Neural crest cell (in vitro differentiated cells): ENCODE measurements around the gene C1QTNF5. TPM values are rescaled to one million over a fixed set of nuclear protein-coding genes. Genes with fewer than 3 reads are reported as not detected.
A peak's percentile ranks its signal among the peaks of the same experiment; 100 is the strongest.

ENCODE experiments used
- DNase-seq: peaks from one replicate; pipeline ENCODE4 v3.0.0; 2021; ENCODE audit warnings: low read depth, mixed read lengths, low spot score
- H3K27ac Mint-ChIP-seq: one replicate; pipeline ENCODE4 v1.8.0; 2021; ENCODE audit warnings: mild to moderate bottlenecking, mixed read lengths; ENCODE audit not compliant: unreplicated experiment
- H3K27me3 Mint-ChIP-seq: 2 replicates; pipeline ENCODE4 v1.8.0; 2021; ENCODE audit warnings: low read depth, mild to moderate bottlenecking, mixed read lengths
- H3K36me3 Mint-ChIP-seq: 2 replicates; pipeline ENCODE4 v1.8.0; 2021; ENCODE audit warnings: low read depth, mild to moderate bottlenecking, mixed read lengths
- H3K4me1 Mint-ChIP-seq: 2 replicates; pipeline ENCODE4 v1.8.0; 2021; ENCODE audit warnings: mixed read lengths
- H3K4me3 Mint-ChIP-seq: one replicate; pipeline ENCODE4 v1.8.0; 2021; ENCODE audit warnings: mild to moderate bottlenecking, mixed read lengths
- H3K9me3 Mint-ChIP-seq: 2 replicates; pipeline ENCODE4 v1.8.0; 2021; ENCODE audit warnings: mixed read lengths
- total RNA-seq: library from RNA; stranded (reverse); gene quantifications from 2 replicates; pipeline ENCODE4 v1.2.1, GENCODE V29; 2021
- TF ChIP-seq, protein P1 (sequence below): fragments of 200-600 bp; sonication (generic); conservative IDR thresholded peaks from 2 replicates; pipeline ENCODE4 v1.5.0; 2021; ENCODE audit warnings: antibody characterized with exemption, mild to moderate bottlenecking

C1QTNF5 gene
- total RNA-seq, 1 donor from 2014 or later, result 2.1 TPM

- Mint-ChIP-seq H3K4me1 (peaks cover 37% of the 10 kb centered on the region), H3K27me3 (peaks cover 3% of the 10 kb centered on the region), H3K27ac (no peak overlapping the region), H3K9me3 (no peaks in the 10 kb centered on the region), H3K4me3 (peak overlapping the region; percentile 42), H3K36me3 (no peaks in the 10 kb centered on the region)
- TF ChIP-seq, protein P1, sequence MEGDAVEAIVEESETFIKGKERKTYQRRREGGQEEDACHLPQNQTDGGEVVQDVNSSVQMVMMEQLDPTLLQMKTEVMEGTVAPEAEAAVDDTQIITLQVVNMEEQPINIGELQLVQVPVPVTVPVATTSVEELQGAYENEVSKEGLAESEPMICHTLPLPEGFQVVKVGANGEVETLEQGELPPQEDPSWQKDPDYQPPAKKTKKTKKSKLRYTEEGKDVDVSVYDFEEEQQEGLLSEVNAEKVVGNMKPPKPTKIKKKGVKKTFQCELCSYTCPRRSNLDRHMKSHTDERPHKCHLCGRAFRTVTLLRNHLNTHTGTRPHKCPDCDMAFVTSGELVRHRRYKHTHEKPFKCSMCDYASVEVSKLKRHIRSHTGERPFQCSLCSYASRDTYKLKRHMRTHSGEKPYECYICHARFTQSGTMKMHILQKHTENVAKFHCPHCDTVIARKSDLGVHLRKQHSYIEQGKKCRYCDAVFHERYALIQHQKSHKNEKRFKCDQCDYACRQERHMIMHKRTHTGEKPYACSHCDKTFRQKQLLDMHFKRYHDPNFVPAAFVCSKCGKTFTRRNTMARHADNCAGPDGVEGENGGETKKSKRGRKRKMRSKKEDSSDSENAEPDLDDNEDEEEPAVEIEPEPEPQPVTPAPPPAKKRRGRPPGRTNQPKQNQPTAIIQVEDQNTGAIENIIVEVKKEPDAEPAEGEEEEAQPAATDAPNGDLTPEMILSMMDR, result peak; percentile 84
- DNase-seq, result peak; percentile 90
These were observed 17.1 kb downstream of the C1QTNF5 start for GRCh38 chr11:119323532-119324033.

GRCh38 chr11:119322921-119323531, 17.7 kb downstream of the C1QTNF5 start:
- TF ChIP-seq, protein P1, result no peak
- no peaks in the 10 kb centered on the region for H3K9me3 Mint-ChIP-seq
- no peak for DNase-seq
- peak overlapping the region; percentile 42 for H3K4me3 Mint-ChIP-seq
- H3K27ac Mint-ChIP-seq, result no peak overlapping the region
- no peaks in the 10 kb centered on the region for H3K36me3 Mint-ChIP-seq
- H3K27me3 Mint-ChIP-seq, result peaks cover 3% of the 10 kb centered on the region
- peaks cover 42% of the 10 kb centered on the region for H3K4me1 Mint-ChIP-seq

DNA sequence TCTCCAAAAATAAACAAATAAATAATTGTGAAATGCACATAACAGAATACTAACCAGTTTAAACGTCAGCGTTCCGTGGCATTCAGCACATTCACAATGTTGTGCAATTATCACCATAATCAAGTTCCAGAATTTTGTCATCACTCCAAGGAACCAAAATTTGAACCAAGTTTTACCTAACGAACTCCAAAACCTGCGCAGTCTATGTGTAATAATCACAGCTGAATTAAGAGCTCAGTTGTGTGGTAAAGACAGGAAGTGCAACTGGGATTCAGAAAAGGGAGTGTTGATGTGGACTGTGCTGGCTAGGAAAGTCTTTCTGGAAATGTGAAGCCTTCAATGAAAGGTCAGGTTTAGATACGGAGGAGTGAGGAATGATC, 18.3 kb downstream of the C1QTNF5 start:
- H3K9me3 Mint-ChIP-seq, result no peaks in the 10 kb centered on the region
- H3K27me3 Mint-ChIP-seq, result peaks cover 8% of the 10 kb centered on the region
- H3K4me3 Mint-ChIP-seq, result peak overlapping the region; percentile 13
- peaks cover 49% of the 10 kb centered on the region for H3K4me1 Mint-ChIP-seq
- DNase-seq, result no peak
- TF ChIP-seq, protein P1, result no peak
- H3K27ac Mint-ChIP-seq, result peak overlapping the region; percentile 50
- no peaks in the 10 kb centered on the region for H3K36me3 Mint-ChIP-seq

- H3K27me3 Mint-ChIP-seq, result peaks cover 11% of the 10 kb centered on the region
- peak; percentile 58 for DNase-seq
- peaks cover 49% of the 10 kb centered on the region for H3K4me1 Mint-ChIP-seq
- no peaks in the 10 kb centered on the region for H3K36me3 Mint-ChIP-seq
- H3K27ac Mint-ChIP-seq, result peak overlapping the region; percentile 97
- no peaks in the 10 kb centered on the region for H3K9me3 Mint-ChIP-seq
- peak overlapping the region; percentile 79 for H3K4me3 Mint-ChIP-seq
- TF ChIP-seq, protein P1, result no peak
These were observed 19.7 kb downstream of the C1QTNF5 start for GRCh38 chr11:119320776-119321524.

- TF ChIP-seq, protein P1, result no peak
- Mint-ChIP-seq H3K27me3 (peaks cover 17% of the 10 kb centered on the region), H3K4me3 (peak overlapping the region; percentile 79), H3K27ac (peak overlapping the region; percentile 97), H3K36me3 (no peaks in the 10 kb centered on the region), H3K4me1 (peaks cover 49% of the 10 kb centered on the region), H3K9me3 (no peaks in the 10 kb centered on the region)
- DNase-seq, result peak; percentile 73
These were observed 20.4 kb downstream of the C1QTNF5 start for GRCh38 chr11:119320240-119320775.
